ENCODE measurements around the gene TIMELESS. TPM values are rescaled to one million over a fixed set of nuclear protein-coding genes. Genes with fewer than 3 reads are reported as not detected.

Gene TIMELESS
- total and polyA plus RNA-seq, 9 of the 15 experiments (the other 6 are each of a cell fraction or from before 2014, with no cell fraction given) = 11.9 to 59.2 (median 35.8) TPM

DNA sequence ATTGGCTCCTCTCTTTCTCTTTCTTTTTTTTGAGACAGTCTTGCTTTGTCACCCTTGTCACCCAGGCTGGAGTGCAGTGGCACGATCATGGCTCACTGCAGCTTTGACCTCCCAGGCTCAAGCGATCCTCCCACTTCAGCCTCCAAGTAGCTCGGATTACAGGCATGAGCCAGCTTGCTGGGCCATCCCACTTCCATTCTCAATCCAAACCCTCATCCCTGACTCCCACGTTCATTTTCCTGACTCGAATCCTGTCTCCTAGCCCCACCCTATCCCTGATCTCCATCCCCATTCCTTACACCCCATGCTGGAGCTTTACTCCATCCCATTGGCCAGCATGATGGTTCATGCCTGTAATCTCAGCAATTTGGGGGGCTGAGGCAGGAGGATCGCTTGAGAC is 26.9 kb upstream of the TIMELESS start:
- Histone ChIP-seq H3K4me1 (replicated peaks in 1 of 2; ENCODE audit: control insufficient read depth in 2 of 2, insufficient read depth in 2 of 2, low read length in 2 of 2) (peaks cover 0 to 4% of the 10 kb centered on the region in 2 experiments; a peak in 2 of 5 replicates), H3K4me3 (no peak overlapping the region), H3K9ac (ENCODE audit: insufficient read depth in 1 of 2, low read depth in 2 of 2, low read length in 2 of 2) (no peak overlapping the region), H3K27me3 (ENCODE audit: control insufficient read depth in 2 of 2, insufficient read depth in 2 of 2, low read length in 2 of 2) (no peaks in the 10 kb centered on the region), H3K36me3 (ENCODE audit: control insufficient read depth, insufficient read depth, low read length) (peaks cover 5% of the 10 kb centered on the region; the same call in 1 of the 3 replicates), H3K27ac (ENCODE audit: extremely low read depth, low read depth, low read length) (no peak overlapping the region), H3K9me3 (replicated peaks; ENCODE audit: control insufficient read depth, insufficient read depth, low read depth, low read length) (no peaks in the 10 kb centered on the region), H3K9me1 (ENCODE audit: control insufficient read depth, insufficient read depth, low read length) (peaks cover 5% of the 10 kb centered on the region), H3K4me2 (ENCODE audit: insufficient read depth, low read length) (no peak overlapping the region), H2AFZ (ENCODE audit: low read depth, low read length) (no peak overlapping the region), H3K79me2 (ENCODE audit: control insufficient read depth, insufficient read depth, low read length) (no peaks in the 10 kb centered on the region), H4K20me1 (replicated peaks; ENCODE audit: control insufficient read depth, insufficient read depth, low read length) (0 out of 2 replicates have a peak, but pooled peaks cover 8% of the 10 kb centered on the region)
- in situ Hi-C loops (cut with MboI) = no loop called here
- 26% methylated on average over 6 of the region's 6 CpGs for WGBS (ENCODE audit: insufficient coverage, low coverage, missing lambda C conversion rate)
- DNase-seq (ENCODE audit: extremely low read depth in 1 of 4, low spot score in 3 of 4) = no peak
- TF ChIP-seq, protein P1, sequence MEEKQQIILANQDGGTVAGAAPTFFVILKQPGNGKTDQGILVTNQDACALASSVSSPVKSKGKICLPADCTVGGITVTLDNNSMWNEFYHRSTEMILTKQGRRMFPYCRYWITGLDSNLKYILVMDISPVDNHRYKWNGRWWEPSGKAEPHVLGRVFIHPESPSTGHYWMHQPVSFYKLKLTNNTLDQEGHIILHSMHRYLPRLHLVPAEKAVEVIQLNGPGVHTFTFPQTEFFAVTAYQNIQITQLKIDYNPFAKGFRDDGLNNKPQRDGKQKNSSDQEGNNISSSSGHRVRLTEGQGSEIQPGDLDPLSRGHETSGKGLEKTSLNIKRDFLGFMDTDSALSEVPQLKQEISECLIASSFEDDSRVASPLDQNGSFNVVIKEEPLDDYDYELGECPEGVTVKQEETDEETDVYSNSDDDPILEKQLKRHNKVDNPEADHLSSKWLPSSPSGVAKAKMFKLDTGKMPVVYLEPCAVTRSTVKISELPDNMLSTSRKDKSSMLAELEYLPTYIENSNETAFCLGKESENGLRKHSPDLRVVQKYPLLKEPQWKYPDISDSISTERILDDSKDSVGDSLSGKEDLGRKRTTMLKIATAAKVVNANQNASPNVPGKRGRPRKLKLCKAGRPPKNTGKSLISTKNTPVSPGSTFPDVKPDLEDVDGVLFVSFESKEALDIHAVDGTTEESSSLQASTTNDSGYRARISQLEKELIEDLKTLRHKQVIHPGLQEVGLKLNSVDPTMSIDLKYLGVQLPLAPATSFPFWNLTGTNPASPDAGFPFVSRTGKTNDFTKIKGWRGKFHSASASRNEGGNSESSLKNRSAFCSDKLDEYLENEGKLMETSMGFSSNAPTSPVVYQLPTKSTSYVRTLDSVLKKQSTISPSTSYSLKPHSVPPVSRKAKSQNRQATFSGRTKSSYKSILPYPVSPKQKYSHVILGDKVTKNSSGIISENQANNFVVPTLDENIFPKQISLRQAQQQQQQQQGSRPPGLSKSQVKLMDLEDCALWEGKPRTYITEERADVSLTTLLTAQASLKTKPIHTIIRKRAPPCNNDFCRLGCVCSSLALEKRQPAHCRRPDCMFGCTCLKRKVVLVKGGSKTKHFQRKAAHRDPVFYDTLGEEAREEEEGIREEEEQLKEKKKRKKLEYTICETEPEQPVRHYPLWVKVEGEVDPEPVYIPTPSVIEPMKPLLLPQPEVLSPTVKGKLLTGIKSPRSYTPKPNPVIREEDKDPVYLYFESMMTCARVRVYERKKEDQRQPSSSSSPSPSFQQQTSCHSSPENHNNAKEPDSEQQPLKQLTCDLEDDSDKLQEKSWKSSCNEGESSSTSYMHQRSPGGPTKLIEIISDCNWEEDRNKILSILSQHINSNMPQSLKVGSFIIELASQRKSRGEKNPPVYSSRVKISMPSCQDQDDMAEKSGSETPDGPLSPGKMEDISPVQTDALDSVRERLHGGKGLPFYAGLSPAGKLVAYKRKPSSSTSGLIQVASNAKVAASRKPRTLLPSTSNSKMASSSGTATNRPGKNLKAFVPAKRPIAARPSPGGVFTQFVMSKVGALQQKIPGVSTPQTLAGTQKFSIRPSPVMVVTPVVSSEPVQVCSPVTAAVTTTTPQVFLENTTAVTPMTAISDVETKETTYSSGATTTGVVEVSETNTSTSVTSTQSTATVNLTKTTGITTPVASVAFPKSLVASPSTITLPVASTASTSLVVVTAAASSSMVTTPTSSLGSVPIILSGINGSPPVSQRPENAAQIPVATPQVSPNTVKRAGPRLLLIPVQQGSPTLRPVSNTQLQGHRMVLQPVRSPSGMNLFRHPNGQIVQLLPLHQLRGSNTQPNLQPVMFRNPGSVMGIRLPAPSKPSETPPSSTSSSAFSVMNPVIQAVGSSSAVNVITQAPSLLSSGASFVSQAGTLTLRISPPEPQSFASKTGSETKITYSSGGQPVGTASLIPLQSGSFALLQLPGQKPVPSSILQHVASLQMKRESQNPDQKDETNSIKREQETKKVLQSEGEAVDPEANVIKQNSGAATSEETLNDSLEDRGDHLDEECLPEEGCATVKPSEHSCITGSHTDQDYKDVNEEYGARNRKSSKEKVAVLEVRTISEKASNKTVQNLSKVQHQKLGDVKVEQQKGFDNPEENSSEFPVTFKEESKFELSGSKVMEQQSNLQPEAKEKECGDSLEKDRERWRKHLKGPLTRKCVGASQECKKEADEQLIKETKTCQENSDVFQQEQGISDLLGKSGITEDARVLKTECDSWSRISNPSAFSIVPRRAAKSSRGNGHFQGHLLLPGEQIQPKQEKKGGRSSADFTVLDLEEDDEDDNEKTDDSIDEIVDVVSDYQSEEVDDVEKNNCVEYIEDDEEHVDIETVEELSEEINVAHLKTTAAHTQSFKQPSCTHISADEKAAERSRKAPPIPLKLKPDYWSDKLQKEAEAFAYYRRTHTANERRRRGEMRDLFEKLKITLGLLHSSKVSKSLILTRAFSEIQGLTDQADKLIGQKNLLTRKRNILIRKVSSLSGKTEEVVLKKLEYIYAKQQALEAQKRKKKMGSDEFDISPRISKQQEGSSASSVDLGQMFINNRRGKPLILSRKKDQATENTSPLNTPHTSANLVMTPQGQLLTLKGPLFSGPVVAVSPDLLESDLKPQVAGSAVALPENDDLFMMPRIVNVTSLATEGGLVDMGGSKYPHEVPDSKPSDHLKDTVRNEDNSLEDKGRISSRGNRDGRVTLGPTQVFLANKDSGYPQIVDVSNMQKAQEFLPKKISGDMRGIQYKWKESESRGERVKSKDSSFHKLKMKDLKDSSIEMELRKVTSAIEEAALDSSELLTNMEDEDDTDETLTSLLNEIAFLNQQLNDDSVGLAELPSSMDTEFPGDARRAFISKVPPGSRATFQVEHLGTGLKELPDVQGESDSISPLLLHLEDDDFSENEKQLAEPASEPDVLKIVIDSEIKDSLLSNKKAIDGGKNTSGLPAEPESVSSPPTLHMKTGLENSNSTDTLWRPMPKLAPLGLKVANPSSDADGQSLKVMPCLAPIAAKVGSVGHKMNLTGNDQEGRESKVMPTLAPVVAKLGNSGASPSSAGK (IDR thresholded peaks at IDR 0.05) = no peak
- TF ChIP-seq, protein P2, sequence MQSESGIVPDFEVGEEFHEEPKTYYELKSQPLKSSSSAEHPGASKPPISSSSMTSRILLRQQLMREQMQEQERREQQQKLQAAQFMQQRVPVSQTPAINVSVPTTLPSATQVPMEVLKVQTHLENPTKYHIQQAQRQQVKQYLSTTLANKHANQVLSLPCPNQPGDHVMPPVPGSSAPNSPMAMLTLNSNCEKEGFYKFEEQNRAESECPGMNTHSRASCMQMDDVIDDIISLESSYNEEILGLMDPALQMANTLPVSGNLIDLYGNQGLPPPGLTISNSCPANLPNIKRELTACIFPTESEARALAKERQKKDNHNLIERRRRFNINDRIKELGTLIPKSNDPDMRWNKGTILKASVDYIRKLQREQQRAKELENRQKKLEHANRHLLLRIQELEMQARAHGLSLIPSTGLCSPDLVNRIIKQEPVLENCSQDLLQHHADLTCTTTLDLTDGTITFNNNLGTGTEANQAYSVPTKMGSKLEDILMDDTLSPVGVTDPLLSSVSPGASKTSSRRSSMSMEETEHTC (IDR thresholded peaks at IDR 0.05) = no peak
- TF ChIP-seq SUPT5H (IDR thresholded peaks at IDR 0.05) = no peak
- TF ChIP-seq ZNF324 (CRISPR knock-in tag; IDR thresholded peaks at IDR 0.05) = no peak
- CTCF ChIA-PET (ENCODE audit: low intra/inter-chr PET ratio) = no interaction called here
- intact Hi-C loops (cut with micrococcal nuclease) = no loop called here
- POLR2A ChIA-PET = interaction anchor here (0.6 to 1.3 kb wide), 4 partner anchors 9 to 92 kb away, joined by 3 to 4 read pairs (median 3); no protein-coding TSS in a partner anchor
- ATAC-seq = no peak
- no peak for FAIRE-seq
- no TSS peak for BruUV-seq (replicated peaks)
